Effector memory CD4-positive, alpha-beta T cell (primary cell): ENCODE measurements around the gene PFKFB2.

Experiments
- DNase-seq, 3 donors: peaks; one replicate each; pipeline ENCODE4 v3.0.0-alpha.2; 2020
- H3K27ac ChIP-seq: 2 replicates; pipeline ENCODE4 v1.7.0; 2013; ENCODE audit warnings: mild to moderate bottlenecking, low read length, moderate library complexity; ENCODE audit not compliant: insufficient read depth, poor library complexity, severe bottlenecking
- H3K27me3 ChIP-seq: replicated peaks from 2 replicates; pipeline ENCODE4 v1.7.0; 2013; ENCODE audit warnings: mild to moderate bottlenecking, low read length; ENCODE audit not compliant: insufficient read depth, control insufficient read depth, poor library complexity, severe bottlenecking
- H3K36me3 ChIP-seq: 2 replicates; pipeline ENCODE4 v1.7.0; 2013; ENCODE audit warnings: mild to moderate bottlenecking, low read length, moderate library complexity; ENCODE audit not compliant: control insufficient read depth, insufficient read depth
- H3K4me1 ChIP-seq: 2 replicates; pipeline ENCODE4 v1.7.0; 2013; ENCODE audit warnings: low read length, mild to moderate bottlenecking; ENCODE audit not compliant: control insufficient read depth, insufficient read depth, poor library complexity, severe bottlenecking
- H3K4me3 ChIP-seq: 2 replicates; pipeline ENCODE4 v1.7.0; 2013; ENCODE audit warnings: low read length, low read depth, mild to moderate bottlenecking; ENCODE audit not compliant: insufficient read depth, poor library complexity, severe bottlenecking
- H3K9me3 ChIP-seq: 2 replicates; pipeline ENCODE4 v1.7.0; 2013; ENCODE audit warnings: mild to moderate bottlenecking, low read length, moderate library complexity; ENCODE audit not compliant: control insufficient read depth

The PFKFB2 gene

DNA sequence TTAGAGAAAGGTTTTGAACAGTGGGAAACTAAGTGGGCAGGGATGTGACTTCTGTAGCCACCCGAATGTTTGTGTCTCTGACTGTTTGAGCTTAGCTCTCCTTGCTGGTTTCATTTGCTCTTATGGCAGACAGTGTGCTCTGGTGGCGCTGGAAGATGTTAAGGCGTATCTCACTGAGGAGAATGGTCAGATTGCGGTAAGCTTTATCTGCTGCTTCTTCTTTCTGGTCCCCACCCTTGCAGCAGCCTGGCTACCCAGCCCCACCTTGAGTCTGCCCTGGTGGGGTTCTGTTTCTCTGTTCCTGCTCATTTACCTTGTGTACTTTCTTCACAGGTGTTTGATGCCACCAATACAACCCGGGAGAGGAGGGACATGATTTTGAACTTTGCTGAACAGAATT lies 9.9 kb downstream of the PFKFB2 start:
- no peak overlapping the region for H3K4me3 ChIP-seq
- H3K27ac ChIP-seq = no peak overlapping the region
- no peaks in the 10 kb centered on the region for H3K9me3 ChIP-seq
- H3K27me3 ChIP-seq = no peaks in the 10 kb centered on the region
- DNase-seq = no peak
- no peaks in the 10 kb centered on the region for H3K36me3 ChIP-seq
- H3K4me1 ChIP-seq = no peaks in the 10 kb centered on the region

DNA sequence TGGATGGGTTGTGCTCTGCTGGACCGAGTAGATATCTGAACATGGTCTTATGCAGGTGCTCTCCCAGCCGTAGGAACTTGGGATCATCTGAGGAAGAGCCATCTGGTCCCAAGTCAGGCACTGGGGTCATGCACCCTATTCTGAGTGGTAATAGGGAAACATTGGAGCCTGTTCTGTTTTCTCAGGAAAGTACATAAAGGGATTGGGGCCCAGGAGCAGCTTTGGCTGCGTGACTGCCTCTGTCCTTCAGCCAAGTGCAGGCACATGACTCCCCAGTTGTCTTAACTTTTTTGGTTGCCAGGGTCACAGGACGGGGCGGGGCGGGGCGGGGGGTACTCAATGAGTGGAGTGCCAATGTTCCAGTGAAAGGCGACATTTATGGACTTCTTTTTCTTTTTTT lies 11.5 kb downstream of the PFKFB2 start:
- Histone ChIP-seq H3K4me1 (no peaks in the 10 kb centered on the region), H3K36me3 (no peaks in the 10 kb centered on the region), H3K4me3 (no peak overlapping the region), H3K9me3 (no peaks in the 10 kb centered on the region), H3K27me3 (no peaks in the 10 kb centered on the region), H3K27ac (no peak overlapping the region)
- DNase-seq = no peak

DNA sequence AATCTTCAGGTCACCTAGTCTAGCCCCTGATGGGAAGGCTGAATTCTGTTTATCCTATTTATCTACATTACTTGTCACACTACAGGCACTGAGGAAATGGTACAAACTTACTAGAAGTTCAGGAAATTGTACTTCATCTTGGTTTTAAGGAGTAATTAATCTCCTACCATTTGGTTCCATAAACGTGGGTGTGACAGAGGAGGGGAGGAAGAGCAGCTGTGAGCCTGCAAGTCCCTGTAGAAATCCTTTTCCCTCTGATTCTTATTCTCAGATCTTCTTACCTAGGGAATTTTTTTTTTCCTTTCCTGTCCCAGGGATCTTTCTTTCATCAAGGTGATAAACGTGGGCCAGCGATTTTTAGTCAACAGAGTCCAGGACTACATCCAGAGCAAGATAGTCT lies 14.1 kb downstream of the PFKFB2 start:
- no peak for DNase-seq
- H3K36me3 ChIP-seq = no peaks in the 10 kb centered on the region
- no peak overlapping the region for H3K4me3 ChIP-seq
- no peaks in the 10 kb centered on the region for H3K9me3 ChIP-seq
- H3K27ac ChIP-seq = no peak overlapping the region
- H3K4me1 ChIP-seq = peaks cover 4% of the 10 kb centered on the region
- H3K27me3 ChIP-seq = no peaks in the 10 kb centered on the region

DNA sequence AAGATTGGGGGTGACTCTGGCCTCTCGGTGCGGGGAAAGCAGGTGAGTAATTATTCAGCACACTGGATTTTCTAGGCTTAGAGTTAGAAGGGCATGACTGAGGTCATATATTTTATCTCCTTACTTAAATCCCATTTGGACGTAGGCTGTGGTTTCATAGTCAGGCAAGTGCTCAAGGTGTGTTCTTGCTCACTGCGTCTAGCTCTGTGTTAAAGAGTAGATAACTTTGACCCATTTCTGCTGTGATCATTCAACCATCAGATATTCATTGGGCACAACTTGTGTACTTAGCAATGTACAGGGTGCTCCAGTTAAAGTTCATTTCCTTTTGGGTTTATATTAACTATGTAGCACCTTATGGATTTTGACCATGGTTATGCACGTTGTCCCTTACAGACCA lies 14.6 kb downstream of the PFKFB2 start:
- Histone ChIP-seq H3K4me1 (peaks cover 4% of the 10 kb centered on the region), H3K27ac (no peak overlapping the region), H3K27me3 (no peaks in the 10 kb centered on the region), H3K9me3 (no peaks in the 10 kb centered on the region), H3K4me3 (no peak overlapping the region), H3K36me3 (no peaks in the 10 kb centered on the region)
- DNase-seq = no peak

DNA sequence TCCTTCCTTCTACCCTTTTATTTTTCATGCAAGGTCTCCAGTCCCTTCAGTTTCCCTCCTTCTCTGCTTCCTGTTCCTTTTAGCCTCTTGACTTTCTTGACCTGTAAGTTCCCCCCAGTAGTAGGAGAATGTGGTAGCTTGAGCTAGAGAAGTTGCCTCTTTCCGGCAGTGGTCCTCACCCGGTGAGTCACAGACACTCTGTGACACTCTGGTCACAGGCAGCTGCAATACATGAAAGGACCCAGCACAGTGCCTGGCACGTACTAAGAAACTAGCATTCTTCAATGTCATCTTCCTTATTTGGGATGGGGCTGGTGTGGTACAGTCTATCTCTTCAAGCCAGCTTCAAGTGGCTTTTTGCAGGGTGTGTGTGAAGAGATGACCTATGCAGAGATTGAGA lies 16.0 kb downstream of the PFKFB2 start:
- no peaks in the 10 kb centered on the region for H3K27me3 ChIP-seq
- no peaks in the 10 kb centered on the region for H3K36me3 ChIP-seq
- H3K27ac ChIP-seq = no peak overlapping the region
- H3K4me1 ChIP-seq = peaks cover 4% of the 10 kb centered on the region
- no peak for DNase-seq
- no peak overlapping the region for H3K4me3 ChIP-seq
- no peaks in the 10 kb centered on the region for H3K9me3 ChIP-seq

DNA sequence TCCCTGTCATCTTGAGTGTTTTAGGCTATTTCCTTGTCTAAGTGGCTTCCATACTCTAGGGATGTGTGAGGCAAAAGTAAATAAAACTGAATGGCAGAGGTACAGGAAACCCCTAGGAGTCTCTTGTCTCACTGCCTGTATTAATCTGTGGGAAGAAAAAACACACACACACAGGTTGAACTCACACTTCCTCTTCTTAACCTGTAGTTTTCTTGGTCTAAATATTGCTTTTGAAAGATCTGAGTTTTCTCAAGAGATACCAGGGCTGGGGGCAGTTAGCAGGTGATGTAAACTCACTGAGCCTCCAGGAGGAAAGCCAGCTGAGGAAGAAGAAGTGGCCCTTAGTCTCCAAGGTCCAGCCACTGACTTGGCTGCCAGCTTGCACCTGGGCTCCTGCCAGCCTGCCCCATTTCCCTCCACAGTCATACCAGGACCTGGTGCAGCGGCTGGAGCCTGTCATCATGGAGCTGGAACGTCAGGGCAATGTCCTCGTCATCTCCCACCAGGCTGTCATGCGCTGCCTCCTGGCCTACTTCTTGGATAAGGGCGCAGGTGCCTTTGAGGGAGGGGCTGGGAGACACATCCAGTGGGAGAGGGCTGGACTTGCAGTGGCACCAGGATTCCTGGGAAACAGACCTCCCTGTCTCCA lies 16.9 kb downstream of the PFKFB2 start:
- Histone ChIP-seq H3K27ac (no peak overlapping the region), H3K27me3 (no peaks in the 10 kb centered on the region), H3K4me1 (peaks cover 4% of the 10 kb centered on the region), H3K9me3 (no peaks in the 10 kb centered on the region), H3K4me3 (no peak overlapping the region), H3K36me3 (no peaks in the 10 kb centered on the region)
- no peak for DNase-seq

DNA sequence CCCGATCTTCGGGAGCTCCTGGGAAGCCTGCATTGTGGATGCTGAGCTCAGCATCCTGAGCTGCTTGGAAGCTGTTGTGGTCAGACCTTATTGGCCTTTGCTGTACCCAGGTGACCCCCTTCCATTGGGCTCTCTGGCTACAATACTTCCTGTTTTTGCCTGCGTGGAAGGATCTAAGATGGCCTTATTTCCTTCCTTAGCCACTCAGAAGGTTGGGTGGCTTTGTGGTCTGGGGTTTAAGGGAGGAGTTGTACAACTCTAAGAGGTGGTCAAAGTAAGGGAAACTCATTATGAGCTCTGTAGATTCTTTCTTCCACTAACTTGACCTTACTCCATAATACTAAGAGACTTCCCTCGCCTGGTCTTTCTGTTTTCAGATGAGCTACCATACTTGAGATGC lies 17.7 kb downstream of the PFKFB2 start:
- no peak overlapping the region for H3K4me3 ChIP-seq
- no peak overlapping the region for H3K27ac ChIP-seq
- H3K27me3 ChIP-seq = no peaks in the 10 kb centered on the region
- peaks cover 4% of the 10 kb centered on the region for H3K4me1 ChIP-seq
- DNase-seq = no peak
- H3K9me3 ChIP-seq = no peaks in the 10 kb centered on the region
- no peaks in the 10 kb centered on the region for H3K36me3 ChIP-seq

DNA sequence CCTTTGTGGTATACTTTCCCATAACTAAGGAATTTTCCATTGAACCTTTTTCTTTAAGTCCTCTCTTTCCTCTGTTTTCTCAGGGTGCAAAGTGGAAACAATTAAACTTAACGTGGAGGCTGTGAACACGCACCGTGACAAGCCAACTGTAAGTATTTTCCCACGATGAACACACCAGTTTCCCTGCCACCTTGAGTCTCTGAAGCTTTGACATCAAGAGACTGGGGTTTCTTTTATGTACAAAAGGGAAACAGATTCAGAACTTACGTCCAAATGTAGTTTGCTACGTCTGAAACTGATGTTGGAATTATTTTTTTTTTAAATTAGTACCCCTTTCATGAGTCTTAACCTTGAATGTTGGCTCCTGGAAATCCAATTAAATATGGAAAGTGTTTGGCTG lies 18.4 kb downstream of the PFKFB2 start:
- Histone ChIP-seq H3K27me3 (no peaks in the 10 kb centered on the region), H3K4me3 (no peak overlapping the region), H3K27ac (no peak overlapping the region), H3K4me1 (peaks cover 4% of the 10 kb centered on the region), H3K9me3 (no peaks in the 10 kb centered on the region), H3K36me3 (no peaks in the 10 kb centered on the region)
- DNase-seq = no peak

DNA sequence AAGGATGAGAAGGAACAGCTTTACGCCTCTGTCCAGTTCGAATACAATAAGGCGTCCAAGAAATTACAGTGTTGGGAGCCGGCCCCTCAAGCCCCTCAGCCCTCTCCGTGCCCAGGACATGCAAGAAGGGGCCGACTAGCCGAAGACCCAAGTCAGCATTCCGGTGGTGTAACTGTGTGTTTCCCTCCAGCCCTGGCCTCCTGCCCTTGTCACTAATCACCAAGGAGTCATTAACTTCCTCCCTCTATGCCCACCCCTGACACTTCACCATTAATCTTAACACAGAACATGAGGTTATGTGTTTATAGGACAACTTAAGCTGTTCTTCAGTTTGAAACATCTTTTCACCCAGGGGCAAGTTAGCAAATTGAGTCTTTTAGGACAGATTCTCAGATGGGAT lies 19.2 kb downstream of the PFKFB2 start:
- H3K27me3 ChIP-seq = no peaks in the 10 kb centered on the region
- H3K9me3 ChIP-seq = no peaks in the 10 kb centered on the region
- no peak for DNase-seq
- H3K36me3 ChIP-seq = no peaks in the 10 kb centered on the region
- no peak overlapping the region for H3K27ac ChIP-seq
- H3K4me1 ChIP-seq = peaks cover 4% of the 10 kb centered on the region
- no peak overlapping the region for H3K4me3 ChIP-seq

DNA sequence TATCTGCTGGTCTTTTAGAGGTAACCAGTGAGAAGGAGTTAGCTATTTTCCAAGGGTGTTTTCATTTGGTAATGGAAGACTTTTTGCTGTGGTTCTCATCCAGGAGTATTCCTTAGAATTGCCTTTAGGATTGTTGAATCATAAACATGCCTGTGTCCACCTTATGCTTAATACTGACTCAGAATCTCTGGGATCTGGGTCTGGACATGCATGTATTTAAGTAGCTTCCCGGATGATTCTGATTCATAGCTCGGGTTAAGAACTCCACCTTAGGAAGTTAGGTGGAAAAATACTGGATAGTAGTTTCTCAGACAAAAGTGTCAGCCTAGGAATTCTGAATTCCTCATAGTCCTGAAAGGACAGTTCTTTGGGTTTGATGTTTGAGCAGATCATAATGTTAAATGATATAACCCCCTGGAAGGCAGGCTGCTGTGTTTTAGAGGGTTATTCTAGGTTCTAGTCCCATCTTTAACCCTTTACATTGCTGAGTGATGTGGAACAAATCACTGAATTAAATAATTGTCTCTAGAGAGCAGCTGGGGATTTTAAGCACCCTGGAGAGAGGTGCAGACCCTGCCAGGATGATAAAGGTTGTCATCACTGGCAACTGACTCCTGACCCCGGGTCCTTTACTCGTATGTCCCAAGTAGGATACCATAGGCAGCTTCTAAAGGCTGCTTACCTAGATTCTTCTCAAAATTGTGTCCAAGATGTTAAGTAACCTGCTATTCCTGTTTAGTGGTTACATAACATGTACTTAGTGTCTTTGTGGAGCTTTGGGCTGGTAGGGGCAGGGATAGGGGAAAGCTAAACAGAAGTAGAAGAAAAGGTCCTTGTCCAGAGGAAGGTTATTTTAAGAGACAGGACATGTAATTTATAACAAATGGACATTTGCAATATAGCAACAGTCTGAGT lies 21.1 kb downstream of the PFKFB2 start:
- H3K36me3 ChIP-seq = no peaks in the 10 kb centered on the region
- no peak for DNase-seq

More for the DNA sequence above, 21.1 kb downstream of the PFKFB2 start:
- Histone ChIP-seq H3K4me1 (peaks cover 4% of the 10 kb centered on the region), H3K9me3 (no peaks in the 10 kb centered on the region), H3K27me3 (no peaks in the 10 kb centered on the region), H3K27ac (no peak overlapping the region), H3K4me3 (no peak overlapping the region)
